CD14-positive monocyte (primary cell): ENCODE data around the gene DPP10. TPM values are rescaled to one million over a fixed set of nuclear protein-coding genes. Genes with fewer than 3 reads are reported as not detected.

Experiments used
- DNase-seq, 3 donors: peaks; one replicate each; pipeline ENCODE4 v3.0.0-alpha.2; 2011 to 2022
- H2AFZ ChIP-seq: 2 replicates; pipeline ENCODE4 v1.6.0; 2012; ENCODE audit warnings: mild to moderate bottlenecking, low read depth, low read length, inconsistent platforms; ENCODE audit not compliant: insufficient read depth, poor library complexity, severe bottlenecking
- H3K27ac ChIP-seq, 2 donors: 1 replicate in 1 of 2; 2 replicates in 1 of 2; pipeline ENCODE4 v1.5.1; 2012 to 2013; ENCODE audit warnings: low read length in 2 of 2, control low read depth in 1 of 2, inconsistent platforms in 1 of 2, low read depth in 1 of 2, mild to moderate bottlenecking in 1 of 2
- H3K27me3 ChIP-seq, 2 donors: one replicate each; pipeline versions ENCODE4 v1.6.0 to v1.6.1; 2011 to 2013; ENCODE audit warnings: low read length in 2 of 2; ENCODE audit not compliant: control insufficient read depth in 2 of 2, insufficient read depth in 2 of 2
- H3K36me3 ChIP-seq, 2 donors: replicated peaks in 1 of 2; 1 replicate in 1 of 2; 2 replicates in 1 of 2; pipeline versions ENCODE4 v1.5.1 to v1.6.1; 2012 to 2013; ENCODE audit warnings: low read length in 2 of 2, control low read depth in 1 of 2, inconsistent platforms in 1 of 2, mild to moderate bottlenecking in 1 of 2; ENCODE audit not compliant: insufficient read depth in 2 of 2, control insufficient read depth in 1 of 2
- H3K4me1 ChIP-seq, 2 donors: 1 replicate in 1 of 2; 2 replicates in 1 of 2; pipeline versions ENCODE4 v1.5.1 to v1.6.1; 2012 to 2013; ENCODE audit warnings: low read length in 2 of 2, control low read depth in 1 of 2, inconsistent platforms in 1 of 2, mild to moderate bottlenecking in 1 of 2, moderate library complexity in 1 of 2; ENCODE audit not compliant: insufficient read depth in 2 of 2, control insufficient read depth in 1 of 2
- H3K4me2 ChIP-seq: replicated peaks from 2 replicates; pipeline ENCODE3; 2012; ENCODE audit warnings: low read length, moderate library complexity, mild to moderate bottlenecking; ENCODE audit not compliant: poor library complexity, severe bottlenecking; ENCODE audit errors: extremely low read depth
- H3K4me3 ChIP-seq, 3 experiments: fragments of 200-600 bp in 1 of 3; sonication (generic) in 1 of 3; replicated peaks in 1 of 3; 1 replicate in 2 of 3; 2 replicates in 1 of 3; pipeline ENCODE4 v1.5.1; 2011 to 2013; ENCODE audit warnings: low read length in 3 of 3, mild to moderate bottlenecking in 3 of 3, control low read depth in 2 of 3, low read depth in 2 of 3, inconsistent platforms in 1 of 3, moderate library complexity in 1 of 3
- H3K79me2 ChIP-seq: 2 replicates; pipeline ENCODE4 v1.6.0; 2012; ENCODE audit warnings: mild to moderate bottlenecking, control low read depth, inconsistent platforms, low read length, moderate library complexity; ENCODE audit not compliant: insufficient read depth
- H3K9ac ChIP-seq: 2 replicates; pipeline ENCODE4 v1.6.0; 2017; ENCODE audit warnings: low read length, mild to moderate bottlenecking; ENCODE audit not compliant: insufficient read depth, poor library complexity, severe bottlenecking
- H3K9me3 ChIP-seq, 2 donors: replicated peaks in 1 of 2; 1 replicate in 1 of 2; 2 replicates in 1 of 2; pipeline versions ENCODE4 v1.5.1 to v1.6.1; 2012 to 2013; ENCODE audit warnings: low read length in 2 of 2, control low read depth in 1 of 2; ENCODE audit not compliant: control insufficient read depth in 1 of 2, insufficient read depth in 1 of 2
- H4K20me1 ChIP-seq: 2 replicates; pipeline ENCODE4 v1.6.0; 2012; ENCODE audit warnings: mild to moderate bottlenecking, low read length, control low read depth, moderate library complexity; ENCODE audit not compliant: insufficient read depth
- H3K27ac Mint-ChIP-seq, 7 donors: one replicate each; pipeline ENCODE4 v1.8.0; 2020; ENCODE audit warnings: mild to moderate bottlenecking in 7 of 7, mixed read lengths in 7 of 7, moderate library complexity in 6 of 7, inconsistent platforms in 2 of 7
- H3K27me3 Mint-ChIP-seq, 3 donors: one replicate each; pipeline ENCODE4 v1.8.0; 2021 to 2022; ENCODE audit warnings: low read depth in 3 of 3, mild to moderate bottlenecking in 3 of 3, mixed read lengths in 3 of 3, moderate library complexity in 3 of 3, inconsistent platforms in 1 of 3
- H3K36me3 Mint-ChIP-seq, 2 donors: one replicate each; pipeline ENCODE4 v1.8.0; 2020; ENCODE audit warnings: mixed read lengths in 2 of 2, inconsistent platforms in 1 of 2, mild to moderate bottlenecking in 1 of 2
- H3K4me1 Mint-ChIP-seq: one replicate; pipeline ENCODE4 v1.8.0; 2020; ENCODE audit warnings: mild to moderate bottlenecking, mixed read lengths
- H3K4me3 Mint-ChIP-seq, 2 donors: one replicate each; pipeline ENCODE4 v1.8.0; 2020; ENCODE audit warnings: mild to moderate bottlenecking in 2 of 2, mixed read lengths in 2 of 2, moderate library complexity in 1 of 2
- H3K9me3 Mint-ChIP-seq, 7 donors: one replicate each; pipeline ENCODE4 v1.8.0; 2020 to 2022; ENCODE audit warnings: mixed read lengths in 7 of 7, mild to moderate bottlenecking in 6 of 7, moderate library complexity in 6 of 7, inconsistent platforms in 2 of 7
- CTCF ChIP-seq: fragments of 200-600 bp; IDR thresholded peaks from one replicate; pipeline ENCODE4 v1.8.0; 2022; ENCODE audit warnings: antibody characterized with exemption, mild to moderate bottlenecking
- WGBS: methylation state at CpG from one replicate; pipeline ENCODE4 v1.1.5; 2013; ENCODE audit warnings: missing lambda C conversion rate; ENCODE audit not compliant: insufficient coverage; 5-methylcytosine and 5-hydroxymethylcytosine counted together
- intact Hi-C, 2 donors: fragments of 100-400 bp; cut with micrococcal nuclease; formaldehyde crosslinking; loops; one replicate each; pipeline versions ENCODE4 v1.15.0 to v1.15.1; 2023
- polyA plus RNA-seq, 3 donors: library from polyadenylated mRNA; depleted of rRNA in 1 of 3; unstranded in 2 of 3; stranded (reverse) in 1 of 3; fragments of 300-500 nt in 2 of 3; fragments of >200 nt in 1 of 3; fragmentation: Illumina TruSeq in 2 of 3; gene quantifications; 1 replicate in 2 of 3; 2 replicates in 1 of 3; pipeline ENCODE4 v1.2.3, GENCODE V29; 2012 to 2021

DPP10 gene
- polyA plus RNA-seq, 3 donors = not detected

GRCh38 chr2:114925296-114926255 lies 483.1 kb downstream of the DPP10 start:
- Histone ChIP-seq H3K27ac (no peak overlapping the region), H4K20me1 (no peaks in the 10 kb centered on the region), H3K4me1 (no peaks in the 10 kb centered on the region), H2AFZ (no peak overlapping the region), H3K4me3 (no peak overlapping the region), H3K4me2 (no peak overlapping the region), H3K9ac (no peak overlapping the region), H3K9me3 (peaks cover 28 to 45% of the 10 kb centered on the region in 2 donors), H3K79me2 (no peaks in the 10 kb centered on the region), H3K36me3 (no peaks in the 10 kb centered on the region), H3K27me3 (no peaks in the 10 kb centered on the region)
- Mint-ChIP-seq H3K27ac (no peak overlapping the region), H3K36me3 (no peaks in the 10 kb centered on the region), H3K27me3 (peaks cover 0 to 2% (median 0%) of the 10 kb centered on the region in 3 donors), H3K4me3 (no peak overlapping the region), H3K9me3 (peaks cover 8 to 35% (median 18%) of the 10 kb centered on the region in 7 donors), H3K4me1 (no peaks in the 10 kb centered on the region)
- TF ChIP-seq CTCF = no peak
- WGBS = 87% methylated on average over 2 of the region's 10 CpGs
- DNase-seq = no peak
- intact Hi-C loops = no loop called here

GRCh38 chr2:114926303-114926702 lies 483.9 kb downstream of the DPP10 start:
- Histone ChIP-seq H3K4me3 (no peak overlapping the region), H4K20me1 (no peaks in the 10 kb centered on the region), H3K27ac (no peak overlapping the region), H3K4me1 (no peaks in the 10 kb centered on the region), H3K9me3 (peaks cover 28 to 45% of the 10 kb centered on the region in 2 donors), H2AFZ (no peak overlapping the region), H3K27me3 (no peaks in the 10 kb centered on the region), H3K79me2 (no peaks in the 10 kb centered on the region), H3K4me2 (no peak overlapping the region), H3K36me3 (no peaks in the 10 kb centered on the region), H3K9ac (no peak overlapping the region)
- WGBS = 83% methylated on average over 1 of the region's 4 CpGs
- no peak for TF ChIP-seq CTCF
- H3K27ac Mint-ChIP-seq = no peak overlapping the region
- H3K4me3 Mint-ChIP-seq = no peak overlapping the region
- H3K4me1 Mint-ChIP-seq = no peaks in the 10 kb centered on the region
- intact Hi-C loops = no loop called here
- no peak for DNase-seq
- peaks cover 0 to 2% (median 0%) of the 10 kb centered on the region in 3 donors for H3K27me3 Mint-ChIP-seq
- H3K9me3 Mint-ChIP-seq = peaks cover 10 to 35% (median 21%) of the 10 kb centered on the region in 7 donors
- H3K36me3 Mint-ChIP-seq = no peaks in the 10 kb centered on the region
